Progenitor cell of endocrine pancreas (in vitro differentiated cells): ENCODE results near the gene ARHGAP12. TPM values are rescaled to one million over a fixed set of nuclear protein-coding genes. Genes with fewer than 3 reads are reported as not detected.
"Not testable (repeated sequence)": the region's sequence is repeated elsewhere in the genome, so short reads cannot be mapped to it uniquely, and the experiment has no call there.

Source experiments
- DNase-seq: peaks from one replicate; pipeline ENCODE4 v3.0.0; 2021; ENCODE audit warnings: low spot score; ENCODE audit not compliant: unreplicated experiment
- H3K27ac Mint-ChIP-seq: 2 replicates; pipeline ENCODE4 v1.8.0; 2021; ENCODE audit warnings: mild to moderate bottlenecking, moderate library complexity, mixed read lengths
- H3K27me3 Mint-ChIP-seq: 2 replicates; pipeline ENCODE4 v1.8.0; 2021; ENCODE audit warnings: mixed read lengths
- H3K36me3 Mint-ChIP-seq: 2 replicates; pipeline ENCODE4 v1.8.0; 2022; ENCODE audit warnings: mixed read lengths; ENCODE audit not compliant: insufficient read depth
- H3K4me1 Mint-ChIP-seq: 2 replicates; pipeline ENCODE4 v1.8.0; 2021; ENCODE audit warnings: low read depth, mixed read lengths
- H3K4me3 Mint-ChIP-seq: 2 replicates; pipeline ENCODE4 v1.8.0; 2021; ENCODE audit warnings: low read depth, mild to moderate bottlenecking, moderate library complexity, mixed read lengths
- H3K9me3 Mint-ChIP-seq: 2 replicates; pipeline ENCODE4 v1.8.0; 2021; ENCODE audit warnings: low read depth, mixed read lengths
- CTCF ChIP-seq: fragments of 200-600 bp; sonication (generic); IDR thresholded peaks from one replicate; pipeline ENCODE4 v1.5.0; 2021; ENCODE audit warnings: antibody characterized with exemption, mild to moderate bottlenecking; ENCODE audit not compliant: unreplicated experiment
- total RNA-seq: library from RNA; stranded (reverse); gene quantifications from 2 replicates; pipeline ENCODE4 v1.2.1, GENCODE V29; 2021

The ARHGAP12 gene
- total RNA-seq, 1 donor from 2014 or later, result 41.8 TPM

GRCh38 chr10:31905586-31905985 is 23.0 kb downstream of the ARHGAP12 start:
- peaks cover 1% of the 10 kb centered on the region for H3K4me1 Mint-ChIP-seq
- no peaks in the 10 kb centered on the region for H3K9me3 Mint-ChIP-seq
- H3K27ac Mint-ChIP-seq, result peak overlapping the region; percentile 19
- H3K4me3 Mint-ChIP-seq, result no peak overlapping the region
- H3K36me3 Mint-ChIP-seq, result peaks cover 27% of the 10 kb centered on the region
- no peak for DNase-seq
- no peak for TF ChIP-seq CTCF
- H3K27me3 Mint-ChIP-seq, result no peaks in the 10 kb centered on the region

GRCh38 chr10:31902625-31903024 is 26.0 kb downstream of the ARHGAP12 start:
- no peaks in the 10 kb centered on the region for H3K4me1 Mint-ChIP-seq
- H3K36me3 Mint-ChIP-seq, result peaks cover 24% of the 10 kb centered on the region
- H3K9me3 Mint-ChIP-seq, result no peaks in the 10 kb centered on the region
- H3K4me3 Mint-ChIP-seq, result no peak overlapping the region
- no peak for DNase-seq
- H3K27me3 Mint-ChIP-seq, result no peaks in the 10 kb centered on the region
- no peak for TF ChIP-seq CTCF
- no peak overlapping the region for H3K27ac Mint-ChIP-seq

- H3K27me3 Mint-ChIP-seq, result no peaks in the 10 kb centered on the region
- peaks cover 7% of the 10 kb centered on the region for H3K9me3 Mint-ChIP-seq
- H3K4me1 Mint-ChIP-seq, result no peaks in the 10 kb centered on the region
- peaks cover 25% of the 10 kb centered on the region for H3K36me3 Mint-ChIP-seq
- TF ChIP-seq CTCF, result no peak
- H3K27ac Mint-ChIP-seq, result no peak overlapping the region
- H3K4me3 Mint-ChIP-seq, result no peak overlapping the region
- DNase-seq, result no peak
Observed at GRCh38 chr10:31897506-31897905, 31.1 kb downstream of the ARHGAP12 start.

- Mint-ChIP-seq H3K4me3 (no peak overlapping the region), H3K27ac (no peak overlapping the region), H3K27me3 (no peaks in the 10 kb centered on the region), H3K9me3 (peaks cover 9% of the 10 kb centered on the region), H3K4me1 (no peaks in the 10 kb centered on the region), H3K36me3 (peaks cover 26% of the 10 kb centered on the region)
- DNase-seq, result no peak
- TF ChIP-seq CTCF, result no peak
Observed at GRCh38 chr10:31896968-31897384, 31.7 kb downstream of the ARHGAP12 start.

- not testable (repeated sequence) for H3K9me3 Mint-ChIP-seq, H3K4me3 Mint-ChIP-seq, H3K27me3 Mint-ChIP-seq, DNase-seq, H3K27ac Mint-ChIP-seq, H3K4me1 Mint-ChIP-seq
- peaks cover 27% of the 10 kb centered on the region for H3K36me3 Mint-ChIP-seq
Observed at GRCh38 chr10:31895722-31896121, 32.9 kb downstream of the ARHGAP12 start.

GRCh38 chr10:31888442-31888841 is 40.2 kb downstream of the ARHGAP12 start:
- Mint-ChIP-seq H3K27me3 (no peaks in the 10 kb centered on the region), H3K27ac (no peak overlapping the region), H3K9me3 (peaks cover 12% of the 10 kb centered on the region), H3K4me1 (peaks cover 21% of the 10 kb centered on the region), H3K36me3 (peaks cover 19% of the 10 kb centered on the region), H3K4me3 (no peak overlapping the region)
- TF ChIP-seq CTCF, result no peak
- no peak for DNase-seq
